HepG2 (cell line): Measurements from ENCODE around the gene TLX1. TPM values are rescaled to one million over a fixed set of nuclear protein-coding genes. Genes with fewer than 3 reads are reported as not detected.

Experiments used
- ATAC-seq: fragments of 200-7000 bp; cut with Tn5 transposase; 3 replicates; pipeline ENCODE4 v1.9.1; 2020; ENCODE audit warnings: mild to moderate bottlenecking, moderate library complexity
- BruUV-seq: library from RNA; stranded (reverse); fragments of 400-500 nt; replicated peaks from 2 replicates; lab custom pipeline; 2021; lab: Mats Ljungman, UMichigan
- CTCF ChIA-PET: fragments of 300-600 bp; formaldehyde crosslinking; extraction: SDS; loops from one replicate; lab custom pipeline; 2021; ENCODE audit warnings: low total read pairs, inconsistent platforms, low intra/inter-chr PET ratio; lab: Yijun Ruan, JAX
- POLR2A ChIA-PET: fragments of 350-600 bp; sonication (Branson Sonifier 250); formaldehyde crosslinking; loops from one replicate; lab custom pipeline; 2020; ENCODE audit warnings: antibody characterized with exemption, inconsistent platforms; lab: Yijun Ruan, JAX
- DNase-seq: peaks from one replicate; pipeline ENCODE4 v3.0.0-alpha.2; 2015; ENCODE audit warnings: low spot score
- FAIRE-seq: peaks from 3 replicates; lab custom pipeline; 2011; peaks lifted over from hg19 to GRCh38; lab: Jason Lieb, UNC
- H2AFZ ChIP-seq: one replicate; pipeline ENCODE4 v1.6.1; 2011; ENCODE audit warnings: low read length, inconsistent platforms
- H3K27ac ChIP-seq: fragments of 300-600 bp; 3 replicates; pipeline ENCODE4 v1.8.0; 2011; ENCODE audit warnings: mixed run types, mild to moderate bottlenecking, mixed read lengths, low read length, inconsistent platforms; ENCODE audit not compliant: insufficient read depth; ENCODE audit errors: extremely low read length
- H3K27me3 ChIP-seq, 2 experiments: fragments of 200-600 bp in 1 of 2; 2 replicates in 1 of 2; 3 replicates in 1 of 2; pipeline versions ENCODE4 v1.6.0 to v1.8.0; 2011; ENCODE audit warnings: low read length in 2 of 2, mild to moderate bottlenecking in 2 of 2, moderate library complexity in 2 of 2, inconsistent platforms in 1 of 2; ENCODE audit not compliant: insufficient read depth in 2 of 2, control insufficient read depth in 1 of 2
- H3K36me3 ChIP-seq, 2 experiments: fragments of 200-600 bp in 1 of 2; replicated peaks in 1 of 2; 2 replicates in 1 of 2; 3 replicates in 1 of 2; pipeline versions ENCODE4 v1.5.1 to v1.8.0; 2011; ENCODE audit warnings: low read length in 2 of 2, inconsistent platforms in 1 of 2; ENCODE audit not compliant: insufficient read depth in 2 of 2, control insufficient read depth in 1 of 2
- H3K4me1 ChIP-seq: 2 replicates; pipeline ENCODE4 v1.5.1; 2012; ENCODE audit warnings: low read length, inconsistent platforms; ENCODE audit not compliant: insufficient read depth
- H3K4me2 ChIP-seq: 2 replicates; pipeline ENCODE4 v1.6.0; 2011; ENCODE audit warnings: low read depth, low read length, inconsistent platforms
- H3K4me3 ChIP-seq, 3 experiments: fragments of 200-600 bp in 1 of 3; sonication (generic), shearing (Covaris generic) in 1 of 3; replicated peaks in 1 of 3; 2 replicates each; pipeline ENCODE4 v1.5.1; 2011 to 2016; ENCODE audit warnings: low read length in 3 of 3, inconsistent platforms in 2 of 3, low read depth in 2 of 3, mild to moderate bottlenecking in 2 of 3, control low read depth in 1 of 3, mixed read lengths in 1 of 3; ENCODE audit not compliant: insufficient read depth in 1 of 3
- H3K79me2 ChIP-seq: one replicate; pipeline ENCODE4 v1.6.1; 2011; ENCODE audit warnings: low read length, inconsistent platforms; ENCODE audit not compliant: insufficient read depth
- H3K9ac ChIP-seq: 2 replicates; pipeline ENCODE4 v1.6.0; 2011; ENCODE audit warnings: mild to moderate bottlenecking, low read depth, low read length, inconsistent platforms; ENCODE audit not compliant: insufficient read depth
- H3K9me3 ChIP-seq: 2 replicates; pipeline ENCODE4 v1.5.1; 2012; ENCODE audit warnings: mild to moderate bottlenecking, low read length
- H4K20me1 ChIP-seq: 2 replicates; pipeline ENCODE4 v1.6.0; 2011; ENCODE audit warnings: inconsistent platforms, mild to moderate bottlenecking, low read length, moderate library complexity; ENCODE audit not compliant: insufficient read depth
- ARNTL ChIP-seq: sonication (generic); formaldehyde crosslinking; IDR thresholded peaks from 2 replicates; pipeline ENCODE4 v1.4.0; 2020; ENCODE audit warnings: mild to moderate bottlenecking, missing genetic modification reagents
- ETV6 ChIP-seq: sonication (generic); formaldehyde crosslinking; conservative IDR thresholded peaks from 2 replicates; pipeline ENCODE4 v1.4.0; 2020; ENCODE audit warnings: missing genetic modification reagents
- FIP1L1 ChIP-seq: fragments of 200-400 bp; formaldehyde crosslinking; IDR thresholded peaks from 2 replicates; pipeline ENCODE4 v1.6.1; 2018; ENCODE audit warnings: low read depth, mild to moderate bottlenecking, low read length, moderate library complexity, borderline replicate concordance; ENCODE audit not compliant: insufficient read depth
- IRX3 ChIP-seq: sonication (generic); formaldehyde crosslinking; IDR thresholded peaks from 2 replicates; pipeline ENCODE4 v1.8.1; 2023; ENCODE audit warnings: mild to moderate bottlenecking, low read depth, missing genetic modification reagents, borderline replicate concordance
- PCBP1 ChIP-seq: fragments of 200-400 bp; formaldehyde crosslinking; IDR thresholded peaks from 2 replicates; pipeline ENCODE4 v1.6.1; 2017; ENCODE audit warnings: mild to moderate bottlenecking, low read depth, low read length, borderline replicate concordance
- ZNF17 ChIP-seq: sonication (generic); formaldehyde crosslinking; IDR thresholded peaks from 2 replicates; pipeline ENCODE4 v1.5.0; 2020; ENCODE audit warnings: mild to moderate bottlenecking, missing genetic modification reagents
- WGBS: methylation state at CpG from one replicate; pipeline ENCODE4 v1.1.6; 2017; ENCODE audit warnings: low lambda C conversion rate; 5-methylcytosine and 5-hydroxymethylcytosine counted together
- in situ Hi-C: cut with HindIII; loops from 2 replicates; pipeline ENCODE4 v1.10.0; 2017; ENCODE audit warnings: low pct_unique_long_range_greater_than_20kb; ENCODE audit not compliant: extremely low pct_ligation_motif_present
- intact Hi-C: fragments of 100-400 bp; cut with micrococcal nuclease; formaldehyde crosslinking; loops from one replicate; pipeline ENCODE4 v1.10.0; 2022; ENCODE audit not compliant: unreplicated experiment
- polyA plus RNA-seq, 8 experiments: library from polyadenylated mRNA; depleted of rRNA in 3 of 8; stranded (reverse) in 7 of 8; unstranded in 1 of 8; fragments of >200 nt; fragmentation: Illumina TruSeq in 4 of 8; extraction: Trizol in 4 of 8; gene quantifications; 2 replicates each; pipeline versions ENCODE4 v1.2.1 to v1.2.3, GENCODE V29; 2011 to 2016; ENCODE audit warnings: low read depth in 4 of 8, missing spikeins in 1 of 8, mixed read lengths in 1 of 8; ENCODE audit not compliant: insufficient read depth in 1 of 8
- total RNA-seq, 5 experiments: library from RNA; depleted of rRNA; stranded (reverse); fragments of >200 nt; fragmentation: Illumina TruSeq; extraction: Trizol; gene quantifications; 2 replicates each; pipeline ENCODE4 v1.2.3, GENCODE V29; 2016; ENCODE audit warnings: low read depth in 1 of 5
- TF ChIP-seq, protein P1 (sequence below): sonication (generic); formaldehyde crosslinking; IDR thresholded peaks from 2 replicates; pipeline ENCODE4 v1.4.0; 2020; ENCODE audit warnings: missing genetic modification reagents, borderline replicate concordance
- TF ChIP-seq, protein P2 (sequence below): sonication (generic); formaldehyde crosslinking; IDR thresholded peaks from 2 replicates; pipeline ENCODE4 v1.8.1; 2023; ENCODE audit warnings: mild to moderate bottlenecking, missing genetic modification reagents
- TF ChIP-seq, protein P3 (sequence below): IDR thresholded peaks from 2 replicates; pipeline ENCODE4 v1.6.1; 2012; ENCODE audit warnings: low read depth, low read length, improper control_type of control experiment
- TF ChIP-seq, protein P4 (sequence below): sonication (generic); formaldehyde crosslinking; IDR thresholded peaks from 2 replicates; pipeline ENCODE4 v1.4.0; 2020; ENCODE audit warnings: missing genetic modification reagents

Gene TLX1
- total and polyA plus RNA-seq, 2 of the 13 experiments (the other 11 are each of a cell fraction or from before 2014, with no cell fraction given) = 0.07 to 0.26 TPM

DNA sequence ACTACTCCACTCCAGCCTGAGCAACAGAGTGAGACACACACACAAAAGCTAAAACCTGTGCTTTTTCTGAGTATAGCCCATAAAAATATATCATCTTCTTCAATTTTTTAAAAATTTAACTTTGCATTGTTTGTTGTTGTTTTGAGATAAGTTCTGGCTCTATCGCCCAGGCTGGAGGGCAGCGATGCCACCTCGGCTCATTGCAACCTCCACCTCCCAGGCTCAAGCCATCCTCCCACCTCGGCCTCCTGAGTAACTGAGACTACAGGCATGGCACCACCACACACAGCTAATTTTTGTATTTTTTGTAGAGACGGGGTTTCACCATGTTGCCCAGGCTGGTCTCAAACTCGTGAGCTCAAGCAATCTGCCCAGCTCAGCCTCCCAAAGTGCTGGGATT, 14.3 kb upstream of the TLX1 start (continued):
- TF ChIP-seq, protein P1, sequence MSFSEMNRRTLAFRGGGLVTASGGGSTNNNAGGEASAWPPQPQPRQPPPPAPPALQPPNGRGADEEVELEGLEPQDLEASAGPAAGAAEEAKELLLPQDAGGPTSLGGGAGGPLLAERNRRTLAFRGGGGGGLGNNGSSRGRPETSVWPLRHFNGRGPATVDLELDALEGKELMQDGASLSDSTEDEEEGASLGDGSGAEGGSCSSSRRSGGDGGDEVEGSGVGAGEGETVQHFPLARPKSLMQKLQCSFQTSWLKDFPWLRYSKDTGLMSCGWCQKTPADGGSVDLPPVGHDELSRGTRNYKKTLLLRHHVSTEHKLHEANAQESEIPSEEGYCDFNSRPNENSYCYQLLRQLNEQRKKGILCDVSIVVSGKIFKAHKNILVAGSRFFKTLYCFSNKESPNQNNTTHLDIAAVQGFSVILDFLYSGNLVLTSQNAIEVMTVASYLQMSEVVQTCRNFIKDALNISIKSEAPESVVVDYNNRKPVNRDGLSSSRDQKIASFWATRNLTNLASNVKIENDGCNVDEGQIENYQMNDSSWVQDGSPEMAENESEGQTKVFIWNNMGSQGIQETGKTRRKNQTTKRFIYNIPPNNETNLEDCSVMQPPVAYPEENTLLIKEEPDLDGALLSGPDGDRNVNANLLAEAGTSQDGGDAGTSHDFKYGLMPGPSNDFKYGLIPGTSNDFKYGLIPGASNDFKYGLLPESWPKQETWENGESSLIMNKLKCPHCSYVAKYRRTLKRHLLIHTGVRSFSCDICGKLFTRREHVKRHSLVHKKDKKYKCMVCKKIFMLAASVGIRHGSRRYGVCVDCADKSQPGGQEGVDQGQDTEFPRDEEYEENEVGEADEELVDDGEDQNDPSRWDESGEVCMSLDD (CRISPR knock-in tag) = no peak
- no peak for TF ChIP-seq ZNF17 (CRISPR knock-in tag)
- no peak for TF ChIP-seq ARNTL (CRISPR knock-in tag)
- TF ChIP-seq, protein P2, sequence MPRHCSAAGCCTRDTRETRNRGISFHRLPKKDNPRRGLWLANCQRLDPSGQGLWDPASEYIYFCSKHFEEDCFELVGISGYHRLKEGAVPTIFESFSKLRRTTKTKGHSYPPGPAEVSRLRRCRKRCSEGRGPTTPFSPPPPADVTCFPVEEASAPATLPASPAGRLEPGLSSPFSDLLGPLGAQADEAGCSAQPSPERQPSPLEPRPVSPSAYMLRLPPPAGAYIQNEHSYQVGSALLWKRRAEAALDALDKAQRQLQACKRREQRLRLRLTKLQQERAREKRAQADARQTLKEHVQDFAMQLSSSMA = no peak
- no peak for TF ChIP-seq PCBP1
- TF ChIP-seq IRX3 = no peak

DNA sequence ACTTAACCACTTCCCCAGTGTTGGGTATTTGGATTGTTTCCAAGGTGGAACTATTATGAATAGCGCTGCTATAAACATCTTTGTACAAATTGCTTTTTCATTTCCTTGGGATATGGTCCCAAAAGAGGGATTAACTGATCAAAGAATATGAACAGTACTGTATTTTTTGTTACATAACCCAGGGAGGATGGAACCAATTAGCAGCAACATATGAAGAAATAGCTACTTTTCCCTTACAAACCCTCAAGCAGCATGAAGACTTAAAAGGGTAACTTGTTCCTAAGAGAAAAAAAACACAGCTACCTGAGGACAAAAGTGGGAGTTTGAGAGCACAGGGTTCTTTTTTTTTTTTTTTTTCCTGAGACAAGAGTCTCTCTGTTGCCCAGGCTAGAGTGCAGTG, 13.1 kb upstream of the TLX1 start:
- H4K20me1 ChIP-seq = no peaks in the 10 kb centered on the region
- no peaks in the 10 kb centered on the region for H3K9me3 ChIP-seq
- H3K36me3 ChIP-seq = no peaks in the 10 kb centered on the region
- H3K4me1 ChIP-seq = peaks cover 46% of the 10 kb centered on the region
- 58% methylated on average over 1 of the region's 1 CpG for WGBS
- FAIRE-seq (no peak), ATAC-seq (no peak), DNase-seq (no peak)
- in situ Hi-C loops = no loop called here
- no peak overlapping the region for H2AFZ ChIP-seq
- TF ChIP-seq ETV6 (no peak), FIP1L1 (no peak)
- TF ChIP-seq, protein P3, sequence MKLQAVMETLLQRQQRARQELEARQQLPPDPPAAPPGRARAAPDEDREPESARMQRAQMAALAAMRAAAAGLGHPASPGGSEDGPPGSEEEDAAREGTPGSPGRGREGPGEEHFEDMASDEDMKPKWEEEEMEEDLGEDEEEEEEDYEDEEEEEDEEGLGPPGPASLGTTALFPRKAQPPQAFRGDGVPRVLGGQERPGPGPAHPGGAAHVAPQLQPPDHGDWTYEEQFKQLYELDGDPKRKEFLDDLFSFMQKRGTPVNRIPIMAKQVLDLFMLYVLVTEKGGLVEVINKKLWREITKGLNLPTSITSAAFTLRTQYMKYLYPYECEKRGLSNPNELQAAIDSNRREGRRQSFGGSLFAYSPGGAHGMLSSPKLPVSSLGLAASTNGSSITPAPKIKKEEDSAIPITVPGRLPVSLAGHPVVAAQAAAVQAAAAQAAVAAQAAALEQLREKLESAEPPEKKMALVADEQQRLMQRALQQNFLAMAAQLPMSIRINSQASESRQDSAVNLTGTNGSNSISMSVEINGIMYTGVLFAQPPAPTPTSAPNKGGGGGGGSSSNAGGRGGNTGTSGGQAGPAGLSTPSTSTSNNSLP = no peak
- TF ChIP-seq, protein P4, sequence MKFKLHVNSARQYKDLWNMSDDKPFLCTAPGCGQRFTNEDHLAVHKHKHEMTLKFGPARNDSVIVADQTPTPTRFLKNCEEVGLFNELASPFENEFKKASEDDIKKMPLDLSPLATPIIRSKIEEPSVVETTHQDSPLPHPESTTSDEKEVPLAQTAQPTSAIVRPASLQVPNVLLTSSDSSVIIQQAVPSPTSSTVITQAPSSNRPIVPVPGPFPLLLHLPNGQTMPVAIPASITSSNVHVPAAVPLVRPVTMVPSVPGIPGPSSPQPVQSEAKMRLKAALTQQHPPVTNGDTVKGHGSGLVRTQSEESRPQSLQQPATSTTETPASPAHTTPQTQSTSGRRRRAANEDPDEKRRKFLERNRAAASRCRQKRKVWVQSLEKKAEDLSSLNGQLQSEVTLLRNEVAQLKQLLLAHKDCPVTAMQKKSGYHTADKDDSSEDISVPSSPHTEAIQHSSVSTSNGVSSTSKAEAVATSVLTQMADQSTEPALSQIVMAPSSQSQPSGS = no peak
- intact Hi-C loops = no loop called here
- H3K4me2 ChIP-seq = no peak overlapping the region
- H3K9ac ChIP-seq = no peak overlapping the region
- ChIA-PET POLR2A (no interaction called here), CTCF (no interaction called here)
- no peak overlapping the region for H3K27ac ChIP-seq
- no peaks in the 10 kb centered on the region for H3K79me2 ChIP-seq
- no TSS peak for BruUV-seq
- H3K4me3 ChIP-seq = no peak overlapping the region
- H3K27me3 ChIP-seq = peaks cover 2 to 31% of the 10 kb centered on the region in 2 experiments; a peak in 3 of 5 replicates
